Measurements from ENCODE around the gene SYNDIG1.

The SYNDIG1 gene

GRCh38 chr20:24634855-24635254 lies 165.4 kb downstream of the SYNDIG1 start:
- DNase-seq (ENCODE audit: low read depth), result no peak

GRCh38 chr20:24636626-24637025 lies 167.2 kb downstream of the SYNDIG1 start:
- no peak for DNase-seq (ENCODE audit: low read depth)

GRCh38 chr20:24637087-24637486 lies 167.7 kb downstream of the SYNDIG1 start:
- DNase-seq (ENCODE audit: low read depth), result no peak

GRCh38 chr20:24637941-24638340 lies 168.5 kb downstream of the SYNDIG1 start:
- no peak for DNase-seq (ENCODE audit: low read depth)

GRCh38 chr20:24638591-24639548 lies 169.4 kb downstream of the SYNDIG1 start:
- no peak for DNase-seq (ENCODE audit: low read depth)

GRCh38 chr20:24640276-24640675 lies 170.8 kb downstream of the SYNDIG1 start:
- DNase-seq (ENCODE audit: low read depth), result no peak

- no peak for DNase-seq (ENCODE audit: low read depth)
These were observed 171.3 kb downstream of the SYNDIG1 start for GRCh38 chr20:24640686-24641085.

- no peak for DNase-seq (ENCODE audit: low read depth)
These were observed 174.6 kb downstream of the SYNDIG1 start for GRCh38 chr20:24643731-24644626.

- DNase-seq (ENCODE audit: low read depth), result no peak
These were observed 176.9 kb downstream of the SYNDIG1 start for GRCh38 chr20:24646321-24646720.

- DNase-seq (ENCODE audit: low read depth), result no peak
These were observed 178.3 kb downstream of the SYNDIG1 start for GRCh38 chr20:24647713-24648112.

- no peak for DNase-seq (ENCODE audit: low read depth)
These were observed 179.1 kb downstream of the SYNDIG1 start for GRCh38 chr20:24648481-24648880.

GRCh38 chr20:24648919-24649318 lies 179.5 kb downstream of the SYNDIG1 start:
- DNase-seq (ENCODE audit: low read depth), result no peak

- no peak for DNase-seq (ENCODE audit: low read depth)
These were observed 180.5 kb downstream of the SYNDIG1 start for GRCh38 chr20:24649787-24650490.

GRCh38 chr20:24651171-24651975 lies 181.9 kb downstream of the SYNDIG1 start:
- DNase-seq (ENCODE audit: low read depth), result no peak

GRCh38 chr20:24651976-24652345 lies 182.5 kb downstream of the SYNDIG1 start:
- no peak for DNase-seq (ENCODE audit: low read depth)

- no peak for DNase-seq (ENCODE audit: low read depth)
These were observed 183.9 kb downstream of the SYNDIG1 start for GRCh38 chr20:24653306-24653705.

GRCh38 chr20:24654425-24654824 lies 185.0 kb downstream of the SYNDIG1 start:
- no peak for DNase-seq (ENCODE audit: low read depth)

GRCh38 chr20:24656391-24656790 lies 187.0 kb downstream of the SYNDIG1 start:
- no peak for DNase-seq (ENCODE audit: low read depth)

GRCh38 chr20:24657196-24657595 lies 187.8 kb downstream of the SYNDIG1 start:
- DNase-seq (ENCODE audit: low read depth), result no peak

GRCh38 chr20:24657878-24658620 lies 188.6 kb downstream of the SYNDIG1 start:
- DNase-seq (ENCODE audit: low read depth), result no peak
